GM11168 (cell line): Measurements from ENCODE around the gene AK3.

Experiments
- in situ Hi-C: fragments of 300-500 bp; cut with MboI; formaldehyde crosslinking; loops from one replicate; pipeline ENCODE4 v1.12.0; 2022; ENCODE audit warnings: low sequenced_read_pairs; ENCODE audit not compliant: unreplicated experiment

The AK3 gene

GRCh38 chr9:4754530-4754929 lies 13.5 kb upstream of the AK3 start:
- in situ Hi-C loops, result loop anchor here (25.0 kb wide), 1 partner anchor 683 kb away; the partner anchor contains the start of gene PLGRKT

GRCh38 chr9:4750023-4750673 lies 9.1 kb upstream of the AK3 start:
- in situ Hi-C loops, result loop anchor here (25.0 kb wide), 1 partner anchor 687 kb away; the partner anchor contains the start of gene PLGRKT

GRCh38 chr9:4748612-4749011 lies 7.6 kb upstream of the AK3 start:
- in situ Hi-C loops, result no loop called here

GRCh38 chr9:4746278-4747030 lies 5.5 kb upstream of the AK3 start:
- in situ Hi-C loops, result no loop called here

- in situ Hi-C loops, result no loop called here
Observed at GRCh38 chr9:4743131-4743875, 2.3 kb upstream of the AK3 start.

- in situ Hi-C loops, result no loop called here
Observed at GRCh38 chr9:4742246-4742645, 1.2 kb upstream of the AK3 start.

- in situ Hi-C loops, result no loop called here
Observed at GRCh38 chr9:4741365-4742089, 525 bp upstream of the AK3 start.

GRCh38 chr9:4740388-4740637 lies 689 bp downstream of the AK3 start:
- in situ Hi-C loops, result no loop called here

GRCh38 chr9:4739587-4740387 lies 1.2 kb downstream of the AK3 start:
- in situ Hi-C loops, result no loop called here

- in situ Hi-C loops, result no loop called here
Observed at GRCh38 chr9:4738866-4739586, 2.0 kb downstream of the AK3 start.

GRCh38 chr9:4734150-4734549 lies 6.9 kb downstream of the AK3 start:
- in situ Hi-C loops, result no loop called here

GRCh38 chr9:4732890-4733289 lies 8.1 kb downstream of the AK3 start:
- in situ Hi-C loops, result no loop called here

- in situ Hi-C loops, result no loop called here
Observed at GRCh38 chr9:4727593-4727992, 13.4 kb downstream of the AK3 start.

GRCh38 chr9:4725706-4726442 lies 15.1 kb downstream of the AK3 start:
- in situ Hi-C loops, result no loop called here

- in situ Hi-C loops, result no loop called here
Observed at GRCh38 chr9:4721736-4722135, 19.3 kb downstream of the AK3 start.

GRCh38 chr9:4718911-4719310 lies 22.1 kb downstream of the AK3 start:
- in situ Hi-C loops, result no loop called here

- in situ Hi-C loops, result no loop called here
Observed at GRCh38 chr9:4717815-4718214, 23.2 kb downstream of the AK3 start.

- in situ Hi-C loops, result no loop called here
Observed at GRCh38 chr9:4716163-4716562, 24.8 kb downstream of the AK3 start.
